HCT116 (cell line): ENCODE data around the gene APBA1. TPM values are rescaled to one million over a fixed set of nuclear protein-coding genes. Genes with fewer than 3 reads are reported as not detected.

Experiments
- ATAC-seq: fragments of 200-7000 bp; cut with Tn5 transposase; 2 replicates; pipeline ENCODE4 v1.9.1; 2020; ENCODE audit warnings: mild to moderate bottlenecking, moderate library complexity
- BruUV-seq: library from RNA; stranded (reverse); fragments of 400-500 nt; replicated peaks from 2 replicates; lab custom pipeline; 2021; lab: Mats Ljungman, UMichigan
- CTCF ChIA-PET: fragments of 300-600 bp; sonication (Branson Sonifier 250); formaldehyde crosslinking; loops from one replicate; lab custom pipeline; 2021; ENCODE audit warnings: antibody characterized with exemption; lab: Charles Lee
- POLR2A ChIA-PET: fragments of 300-600, 350-600 bp; sonication (Branson Sonifier 250); formaldehyde crosslinking; loops from one replicate; lab custom pipeline; 2021; ENCODE audit warnings: antibody characterized with exemption; lab: Charles Lee
- RAD21 ChIA-PET, 2 experiments: fragments of 300-600 bp; sonication (Branson Sonifier 250); formaldehyde crosslinking; loops; one replicate each; lab custom pipeline; 2023; ENCODE audit warnings: low total read pairs in 2 of 2; ENCODE audit not compliant: uncharacterized antibody in 2 of 2, unreplicated experiment in 2 of 2, low non-redundant PET in 1 of 2; lab: Charles Lee
- DNase-seq: peaks from one replicate; pipeline ENCODE4 v3.0.0-alpha.2; 2010; ENCODE audit warnings: low read depth, low spot score
- H2AFZ ChIP-seq: fragments of 200-600 bp; shearing (Covaris generic), sonication (generic); 2 replicates; pipeline ENCODE4 v1.6.1; 2017; ENCODE audit warnings: low read depth, mixed run types, mixed read lengths, antibody characterized with exemption, low read length; ENCODE audit not compliant: poor library complexity, severe bottlenecking
- H3K27ac ChIP-seq: 2 replicates; pipeline ENCODE4 v1.5.1; 2012; ENCODE audit warnings: low read depth, low read length
- H3K27me3 ChIP-seq: fragments of 200-600 bp; sonication (generic); 2 replicates; pipeline ENCODE4 v1.6.1; 2016; ENCODE audit warnings: mixed run types, low read length, mixed read lengths; ENCODE audit not compliant: insufficient read depth
- H3K36me3 ChIP-seq, 2 experiments: fragments of 200-500 bp in 1 of 2; fragments of 200-600 bp in 1 of 2; sonication (Bioruptor generic) in 1 of 2; sonication (generic) in 1 of 2; 2 replicates each; pipeline versions ENCODE4 v1.5.1 to v1.6.1; 2014 to 2016; ENCODE audit warnings: low read length in 2 of 2, inconsistent platforms in 1 of 2, mixed read lengths in 1 of 2, mixed run types in 1 of 2; ENCODE audit not compliant: insufficient read depth in 2 of 2, control insufficient read depth in 1 of 2
- H3K4me1 ChIP-seq, 2 experiments: fragments of 200-600 bp in 1 of 2; sonication (generic) in 1 of 2; 2 replicates each; pipeline versions ENCODE4 v1.5.1 to v1.6.1; 2012 to 2017; ENCODE audit warnings: low read length in 2 of 2, inconsistent platforms in 1 of 2, mild to moderate bottlenecking in 1 of 2, mixed read lengths in 1 of 2, mixed run types in 1 of 2, moderate library complexity in 1 of 2; ENCODE audit not compliant: insufficient read depth in 2 of 2, control insufficient read depth in 1 of 2
- H3K4me2 ChIP-seq: fragments of 200-600 bp; sonication (generic); 2 replicates; pipeline ENCODE4 v1.6.1; 2017; ENCODE audit warnings: mixed run types, low read length, mixed read lengths
- H3K4me3 ChIP-seq, 2 experiments: fragments of 200-600 bp in 1 of 2; sonication (generic) in 1 of 2; replicated peaks in 1 of 2; 2 replicates each; pipeline ENCODE4 v1.5.1; 2011 to 2016; ENCODE audit warnings: low read length in 2 of 2, control low read depth in 1 of 2, low read depth in 1 of 2, mild to moderate bottlenecking in 1 of 2, mixed read lengths in 1 of 2, mixed run types in 1 of 2
- H3K79me2 ChIP-seq: fragments of 200-600 bp; sonication (generic); 2 replicates; pipeline ENCODE4 v1.6.1; 2017; ENCODE audit warnings: mild to moderate bottlenecking, mixed run types, low read length, moderate library complexity, mixed read lengths; ENCODE audit not compliant: insufficient read depth
- H3K9ac ChIP-seq: fragments of 200-600 bp; sonication (generic); 2 replicates; pipeline ENCODE4 v1.6.1; 2016; ENCODE audit warnings: low read length, mixed read lengths
- H3K9me2 ChIP-seq: fragments of 200-600 bp; sonication (generic), shearing (Covaris generic); 2 replicates; pipeline ENCODE4 v1.6.1; 2017; ENCODE audit warnings: mixed run types, mild to moderate bottlenecking, moderate library complexity; ENCODE audit not compliant: insufficient read depth
- H3K9me3 ChIP-seq, 2 experiments: fragments of 200-500 bp in 1 of 2; fragments of 200-600 bp in 1 of 2; sonication (Bioruptor generic) in 1 of 2; sonication (generic) in 1 of 2; 2 replicates each; pipeline ENCODE4 v1.6.1; 2014 to 2017; ENCODE audit warnings: low read length in 2 of 2, mixed read lengths in 2 of 2, inconsistent platforms in 1 of 2, low read depth in 1 of 2, mild to moderate bottlenecking in 1 of 2, mixed run types in 1 of 2, moderate library complexity in 1 of 2; ENCODE audit not compliant: control insufficient read depth in 1 of 2, insufficient read depth in 1 of 2
- H4K20me1 ChIP-seq: fragments of 200-600 bp; sonication (generic), shearing (Covaris generic); 2 replicates; pipeline ENCODE4 v1.6.1; 2017; ENCODE audit warnings: mixed run types, mild to moderate bottlenecking, moderate library complexity; ENCODE audit not compliant: insufficient read depth
- CBX3 ChIP-seq: IDR thresholded peaks from 2 replicates; pipeline ENCODE4 v1.6.1; 2012; ENCODE audit warnings: low read depth
- CEBPB ChIP-seq: IDR thresholded peaks from 2 replicates; pipeline ENCODE4 v1.6.1; 2012; ENCODE audit warnings: low read depth
- EGR1 ChIP-seq: IDR thresholded peaks from 2 replicates; pipeline ENCODE4 v1.6.1; 2012; ENCODE audit warnings: low read depth
- EZH2phosphoT487 ChIP-seq: fragments of 200-600 bp; IDR thresholded peaks from 2 replicates; pipeline ENCODE4 v1.6.1; 2018; ENCODE audit warnings: antibody characterized with exemption, borderline replicate concordance
- MAX ChIP-seq: IDR thresholded peaks from 2 replicates; pipeline ENCODE4 v1.6.1; 2012
- POLR2A ChIP-seq: IDR thresholded peaks from 2 replicates; pipeline ENCODE4 v1.7.0; 2011; ENCODE audit warnings: borderline replicate concordance; ENCODE audit not compliant: insufficient read depth, insufficient read length; ENCODE audit errors: extremely low read depth
- RAD21 ChIP-seq: IDR thresholded peaks from 2 replicates; pipeline ENCODE4 v1.6.1; 2012; ENCODE audit warnings: low read depth, mild to moderate bottlenecking
- REST ChIP-seq: IDR thresholded peaks from 2 replicates; pipeline ENCODE4 v1.6.1; 2012; ENCODE audit warnings: low read depth
- SP1 ChIP-seq: IDR thresholded peaks from 2 replicates; pipeline ENCODE4 v1.6.1; 2012; ENCODE audit warnings: low read depth
- TCF7L2 ChIP-seq: IDR thresholded peaks from 2 replicates; pipeline ENCODE4 v1.7.0; 2011; ENCODE audit warnings: borderline replicate concordance, inconsistent platforms; ENCODE audit not compliant: insufficient read depth, insufficient read length; ENCODE audit errors: extremely low read depth
- ZFX ChIP-seq: fragments of 450-650 bp; IDR thresholded peaks from 2 replicates; pipeline ENCODE4 v1.6.1; 2017
- ZNF274 ChIP-seq: fragments of 200-500 bp; sonication (Bioruptor generic); IDR thresholded peaks from 2 replicates; pipeline ENCODE4 v1.6.1; 2014; ENCODE audit warnings: mild to moderate bottlenecking, low read depth, low read length, inconsistent platforms
- intact Hi-C: fragments of 100-400 bp; cut with micrococcal nuclease; formaldehyde crosslinking; loops from 2 replicates; pipeline ENCODE4 v1.10.0; 2022
- total RNA-seq: library from RNA; stranded (reverse); gene quantifications from one replicate; pipeline ENCODE4 v1.2.1, GENCODE V29; 2021; ENCODE audit not compliant: unreplicated experiment

APBA1 gene
- total RNA-seq, 1 experiment from 2014 or later: 0.20 TPM

GRCh38 chr9:69559126-69559525 is 113.0 kb downstream of the APBA1 start:
- H4K20me1 ChIP-seq: no peaks in the 10 kb centered on the region
- H3K9ac ChIP-seq: no peak overlapping the region
- H3K4me1 ChIP-seq: no peaks in the 10 kb centered on the region
- DNase-seq (no peak), ATAC-seq (no peak)
- no peaks in the 10 kb centered on the region for H3K9me3 ChIP-seq
- ChIA-PET RAD21 (no interaction called here), POLR2A (no interaction called here), CTCF (no interaction called here)
- no peak overlapping the region for H2AFZ ChIP-seq
- no peaks in the 10 kb centered on the region for H3K36me3 ChIP-seq
- no peaks in the 10 kb centered on the region for H3K79me2 ChIP-seq
- no peak overlapping the region for H3K27ac ChIP-seq
- intact Hi-C loops: no loop called here
- BruUV-seq: no TSS peak
- no peak overlapping the region for H3K4me3 ChIP-seq
- peaks cover 37% of the 10 kb centered on the region for H3K27me3 ChIP-seq
- H3K9me2 ChIP-seq: no peaks in the 10 kb centered on the region
- TF ChIP-seq ZFX (no peak), REST (no peak), EZH2phosphoT487 (no peak), ZNF274 (no peak), CBX3 (no peak), TCF7L2 (no peak), SP1 (no peak), MAX (no peak), RAD21 (no peak), EGR1 (no peak), CEBPB (no peak), POLR2A (no peak)
- H3K4me2 ChIP-seq: no peak overlapping the region
